GM10847 (cell line): Measurements from ENCODE around the gene SPDYE4.

Experiments
- POLR2A ChIP-seq: IDR thresholded peaks from 2 replicates; pipeline ENCODE4 v1.6.1; 2011; ENCODE audit not compliant: insufficient read length; ENCODE audit errors: extremely low read depth

The SPDYE4 gene

GRCh38 chr17:8791248-8791909 lies 33.0 kb upstream of the SPDYE4 start:
- TF ChIP-seq POLR2A: no peak

- TF ChIP-seq POLR2A: no peak
Measured at GRCh38 chr17:8789743-8790142, 31.4 kb upstream of the SPDYE4 start.

- TF ChIP-seq POLR2A: no peak
Measured at GRCh38 chr17:8788998-8789397, 30.7 kb upstream of the SPDYE4 start.

- TF ChIP-seq POLR2A: no peak
Measured at GRCh38 chr17:8785547-8786413, 27.4 kb upstream of the SPDYE4 start.

GRCh38 chr17:8782176-8782575 lies 23.8 kb upstream of the SPDYE4 start:
- TF ChIP-seq POLR2A: no peak

- TF ChIP-seq POLR2A: no peak
Measured at GRCh38 chr17:8781776-8782175, 23.4 kb upstream of the SPDYE4 start.

- no peak for TF ChIP-seq POLR2A
Measured at GRCh38 chr17:8776881-8777280, 18.5 kb upstream of the SPDYE4 start.

- TF ChIP-seq POLR2A: no peak
Measured at GRCh38 chr17:8776248-8776647, 17.9 kb upstream of the SPDYE4 start.

GRCh38 chr17:8766731-8767130 lies 8.4 kb upstream of the SPDYE4 start:
- no peak for TF ChIP-seq POLR2A

GRCh38 chr17:8762012-8762411 lies 3.7 kb upstream of the SPDYE4 start:
- TF ChIP-seq POLR2A: no peak

- TF ChIP-seq POLR2A: no peak
Measured at GRCh38 chr17:8757189-8757588, 1.2 kb downstream of the SPDYE4 start.

GRCh38 chr17:8755590-8756255 lies 2.6 kb downstream of the SPDYE4 start:
- no peak for TF ChIP-seq POLR2A

GRCh38 chr17:8754890-8755289 lies 3.5 kb downstream of the SPDYE4 start:
- TF ChIP-seq POLR2A: no peak

GRCh38 chr17:8753976-8754440 lies 4.3 kb downstream of the SPDYE4 start:
- TF ChIP-seq POLR2A: no peak

- no peak for TF ChIP-seq POLR2A
Measured at GRCh38 chr17:8753136-8753975, 5.0 kb downstream of the SPDYE4 start.
